T-helper 2 cell treated with Interferon-gamma antibody and Interleukin-4, amounts not matched to agents 5 μg/mL and 100 μg/mL, for 36 hours (primary cell): ENCODE results near the gene CATSPERE.

ENCODE experiments used
- DNase-seq: peaks from one replicate; pipeline ENCODE4 v3.0.0; 2021; ENCODE audit warnings: low spot score
- H3K27ac Mint-ChIP-seq: one replicate; pipeline ENCODE4 v1.8.0; 2021; ENCODE audit warnings: mild to moderate bottlenecking, mixed read lengths
- H3K27me3 Mint-ChIP-seq: one replicate; pipeline ENCODE4 v1.8.0; 2021; ENCODE audit warnings: low read depth, mixed read lengths
- H3K36me3 Mint-ChIP-seq: one replicate; pipeline ENCODE4 v1.8.0; 2021; ENCODE audit warnings: low read depth, mixed read lengths
- H3K4me1 Mint-ChIP-seq: one replicate; pipeline ENCODE4 v1.8.0; 2021; ENCODE audit warnings: low read depth, mixed read lengths
- H3K4me3 Mint-ChIP-seq: one replicate; pipeline ENCODE4 v1.8.0; 2022; ENCODE audit warnings: mild to moderate bottlenecking, moderate library complexity, mixed read lengths
- H3K9me3 Mint-ChIP-seq: one replicate; pipeline ENCODE4 v1.8.0; 2021; ENCODE audit warnings: mixed read lengths

CATSPERE gene

DNA sequence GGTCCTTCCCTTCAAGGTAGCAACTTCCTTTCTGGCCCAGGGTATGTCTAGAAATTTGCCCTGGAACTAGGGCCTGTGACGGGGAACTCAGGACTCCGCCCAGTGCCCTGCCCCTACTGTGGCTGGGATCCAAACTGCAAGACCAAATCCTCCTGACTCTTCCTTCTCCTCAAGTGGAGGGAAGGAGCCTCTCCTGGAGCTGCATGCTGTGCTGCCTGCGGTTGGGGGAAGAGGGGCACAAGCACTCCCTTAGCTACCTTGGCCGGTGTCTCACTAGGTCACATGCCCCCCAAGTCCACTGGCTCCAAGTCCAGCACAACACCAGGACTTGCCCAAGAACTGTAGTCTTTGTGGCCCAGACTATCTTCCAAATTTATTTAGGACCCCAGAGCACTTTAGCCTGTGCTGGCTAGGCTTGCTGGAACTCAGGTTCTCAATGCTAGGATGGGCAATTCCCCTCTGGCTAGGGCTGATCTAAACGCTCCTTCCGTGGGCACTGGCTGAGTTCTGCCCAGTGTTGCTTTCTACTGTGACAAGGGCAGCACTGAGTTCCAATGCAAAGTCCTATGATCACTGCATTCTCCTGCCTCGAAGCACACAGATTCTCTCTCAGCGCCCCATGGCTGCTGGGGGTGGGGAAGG is 21.6 kb upstream of the CATSPERE start:
- peaks cover 24% of the 10 kb centered on the region for H3K4me1 Mint-ChIP-seq
- no peak overlapping the region for H3K4me3 Mint-ChIP-seq
- no peak overlapping the region for H3K27ac Mint-ChIP-seq
- H3K27me3 Mint-ChIP-seq = no peaks in the 10 kb centered on the region
- no peaks in the 10 kb centered on the region for H3K9me3 Mint-ChIP-seq
- peaks cover 22% of the 10 kb centered on the region for H3K36me3 Mint-ChIP-seq
- DNase-seq = no peak

DNA sequence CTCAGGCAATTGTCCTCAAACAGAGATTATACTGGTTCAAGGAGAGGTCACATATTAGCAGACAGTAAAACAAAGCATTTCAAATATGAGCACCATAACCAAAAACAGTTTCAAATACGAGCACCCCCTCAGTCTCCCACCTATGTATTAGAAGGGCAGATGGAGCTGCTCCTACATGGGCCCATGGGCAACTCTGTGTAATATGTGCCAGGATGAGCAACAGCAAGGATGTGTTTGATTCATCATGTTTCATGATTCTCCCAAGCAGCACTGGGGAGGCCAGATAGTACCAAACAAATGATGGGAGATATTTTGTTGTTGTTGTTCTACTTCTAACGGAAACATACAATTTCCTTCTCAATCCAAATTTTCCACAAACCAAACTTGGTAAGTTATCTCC is 18.2 kb upstream of the CATSPERE start:
- H3K4me1 Mint-ChIP-seq = peaks cover 29% of the 10 kb centered on the region
- peaks cover 14% of the 10 kb centered on the region for H3K36me3 Mint-ChIP-seq
- H3K27me3 Mint-ChIP-seq = no peaks in the 10 kb centered on the region
- H3K9me3 Mint-ChIP-seq = no peaks in the 10 kb centered on the region
- no peak overlapping the region for H3K27ac Mint-ChIP-seq
- H3K4me3 Mint-ChIP-seq = no peak overlapping the region
- DNase-seq = no peak

DNA sequence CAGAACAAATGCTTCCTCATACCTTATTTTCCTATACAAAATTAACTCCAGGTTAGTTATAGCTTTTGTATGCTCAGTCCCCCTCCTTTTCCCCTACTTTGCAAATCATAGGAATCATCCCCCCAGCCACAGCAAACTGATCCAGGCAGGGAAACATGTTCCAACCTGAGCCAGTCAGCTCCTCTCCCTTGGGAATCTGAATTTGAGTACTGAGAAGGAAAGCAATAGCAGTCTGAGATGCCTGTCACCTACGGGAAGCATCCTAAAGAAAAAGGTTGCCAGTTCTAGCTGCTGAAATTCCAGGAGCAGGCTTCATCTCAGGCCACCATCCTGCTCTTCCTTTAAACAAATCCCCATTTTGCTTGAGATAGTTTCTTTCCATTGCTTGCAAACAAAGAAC is 16.2 kb upstream of the CATSPERE start:
- Mint-ChIP-seq H3K27ac (no peak overlapping the region), H3K9me3 (no peaks in the 10 kb centered on the region), H3K4me3 (no peak overlapping the region), H3K4me1 (peaks cover 39% of the 10 kb centered on the region), H3K36me3 (peaks cover 27% of the 10 kb centered on the region), H3K27me3 (no peaks in the 10 kb centered on the region)
- DNase-seq = no peak

DNA sequence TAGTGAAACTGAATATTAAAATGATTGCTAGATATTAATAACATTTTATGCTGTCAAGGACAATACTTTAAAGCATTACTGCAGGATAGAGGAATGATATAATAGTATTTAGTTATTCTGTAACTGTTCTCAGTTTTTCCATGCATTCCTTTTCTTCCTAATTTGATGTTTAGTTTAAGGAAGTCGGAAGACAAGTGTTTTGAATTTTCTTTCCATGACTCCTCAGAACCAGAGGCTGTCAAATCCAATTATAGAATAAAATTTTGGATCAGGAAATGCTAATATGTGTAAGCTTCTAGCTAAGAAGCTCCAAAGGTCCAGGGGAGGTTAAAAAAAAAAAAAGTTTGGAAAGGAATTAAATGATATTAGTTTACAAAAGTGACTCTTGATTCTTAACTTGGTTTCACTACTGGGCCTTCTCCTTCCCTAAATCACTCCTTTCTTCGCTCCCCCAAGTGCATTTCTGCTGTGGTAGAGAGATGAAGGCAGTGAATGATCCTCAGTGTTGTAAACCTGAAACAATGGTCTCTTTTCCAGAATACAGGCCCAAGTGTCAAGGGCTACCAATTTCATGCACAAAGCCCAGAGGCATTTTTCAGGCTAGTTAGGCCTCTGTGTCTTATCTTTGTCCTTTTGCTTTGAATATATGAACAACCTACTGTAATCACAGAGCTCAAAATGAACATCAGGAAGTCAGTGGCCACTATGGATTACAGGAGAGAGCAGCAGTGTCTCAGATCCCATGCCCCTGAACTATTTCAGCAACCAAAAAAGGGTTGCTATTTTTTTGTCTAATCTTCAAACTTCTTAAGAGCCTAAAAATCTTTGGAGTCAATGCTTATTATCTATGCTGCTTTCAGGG is 15.5 kb upstream of the CATSPERE start:
- H3K27ac Mint-ChIP-seq = peak overlapping the region; percentile 31
- no peak for DNase-seq
- peaks cover 31% of the 10 kb centered on the region for H3K36me3 Mint-ChIP-seq
- no peaks in the 10 kb centered on the region for H3K9me3 Mint-ChIP-seq
- H3K27me3 Mint-ChIP-seq = no peaks in the 10 kb centered on the region
- H3K4me1 Mint-ChIP-seq = peaks cover 42% of the 10 kb centered on the region
- H3K4me3 Mint-ChIP-seq = no peak overlapping the region

DNA sequence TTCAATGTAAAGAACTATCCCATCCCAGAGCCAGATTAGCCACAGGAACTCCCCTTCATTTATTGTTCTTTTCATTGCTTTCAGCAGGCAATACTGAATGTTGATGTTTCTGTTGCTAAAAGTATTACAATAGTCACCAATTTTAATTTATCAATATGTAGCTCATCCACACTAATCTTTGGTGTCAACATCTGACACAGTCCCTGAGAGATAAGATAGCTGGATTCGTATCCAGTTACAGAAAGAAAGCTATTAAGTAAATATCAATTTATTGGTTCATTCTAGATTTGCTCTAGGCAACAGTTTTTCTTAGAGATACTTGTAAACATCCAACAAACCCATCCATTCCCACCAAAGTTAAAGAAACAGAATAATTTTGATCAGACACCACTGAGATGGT is 14.0 kb upstream of the CATSPERE start:
- Mint-ChIP-seq H3K27ac (no peak overlapping the region), H3K36me3 (peaks cover 34% of the 10 kb centered on the region), H3K4me3 (no peak overlapping the region), H3K9me3 (peaks cover under 1% of the 10 kb centered on the region), H3K4me1 (peaks cover 46% of the 10 kb centered on the region), H3K27me3 (no peaks in the 10 kb centered on the region)
- DNase-seq = no peak

DNA sequence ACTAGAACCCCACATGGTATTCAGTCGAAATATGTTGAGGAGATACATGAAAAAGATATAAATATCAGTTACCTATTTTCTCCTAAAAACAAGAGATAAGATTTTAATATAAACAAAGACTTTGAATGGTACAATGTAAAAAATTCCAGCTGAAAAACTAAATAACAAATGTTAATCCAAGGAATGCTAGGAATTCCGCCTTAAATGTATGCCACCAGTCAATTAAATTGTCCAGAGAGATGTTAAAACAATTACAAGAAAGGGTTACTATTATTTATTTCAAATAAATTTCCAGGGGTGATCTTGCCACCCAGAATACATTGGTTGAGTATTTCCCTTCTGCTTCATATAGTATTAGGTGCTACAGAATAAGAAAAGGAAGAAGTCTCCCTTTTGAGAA is 13.5 kb upstream of the CATSPERE start:
- no peak overlapping the region for H3K4me3 Mint-ChIP-seq
- no peak overlapping the region for H3K27ac Mint-ChIP-seq
- H3K27me3 Mint-ChIP-seq = no peaks in the 10 kb centered on the region

DNA sequence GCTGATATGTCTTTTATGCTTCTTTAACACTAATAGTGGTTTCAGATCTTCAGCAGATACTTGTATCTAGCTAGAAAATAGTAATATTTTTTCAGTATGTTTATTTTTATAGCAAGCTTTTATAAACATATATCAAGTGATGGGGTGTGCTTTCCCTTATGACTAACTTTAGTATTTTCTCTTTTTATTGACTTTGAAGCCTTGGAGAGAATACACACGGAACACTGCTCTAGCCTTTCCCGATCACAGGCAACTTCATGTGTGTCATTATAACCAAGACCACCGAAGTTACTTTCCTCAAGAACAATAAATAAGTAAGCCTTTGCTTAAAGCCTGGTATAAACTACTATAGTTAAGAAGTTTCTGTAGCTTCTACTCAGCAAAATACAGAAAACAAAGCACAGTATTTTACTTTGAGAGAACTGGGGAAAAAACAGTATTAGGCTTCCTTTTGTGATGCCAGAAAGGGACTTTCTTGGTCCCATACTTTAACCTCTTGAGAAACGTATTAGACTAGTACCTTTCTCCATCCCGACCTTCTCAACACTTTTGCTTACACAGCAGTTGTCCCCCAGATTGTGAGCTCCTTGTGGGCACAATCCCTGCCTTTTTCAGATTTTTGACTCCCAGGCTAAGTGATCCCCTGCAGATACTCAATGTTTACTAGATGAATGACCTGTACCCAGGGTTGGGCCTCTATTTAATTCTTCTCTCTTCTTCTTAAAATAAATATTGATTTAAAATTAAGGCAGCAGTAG is 12.6 kb upstream of the CATSPERE start:
- H3K36me3 Mint-ChIP-seq = peaks cover 38% of the 10 kb centered on the region
- H3K4me3 Mint-ChIP-seq = no peak overlapping the region

More for the DNA sequence above, 13.5 kb upstream of the CATSPERE start:
- Mint-ChIP-seq H3K9me3 (peaks cover 4% of the 10 kb centered on the region), H3K36me3 (peaks cover 38% of the 10 kb centered on the region), H3K4me1 (peaks cover 49% of the 10 kb centered on the region)
- no peak for DNase-seq

DNA sequence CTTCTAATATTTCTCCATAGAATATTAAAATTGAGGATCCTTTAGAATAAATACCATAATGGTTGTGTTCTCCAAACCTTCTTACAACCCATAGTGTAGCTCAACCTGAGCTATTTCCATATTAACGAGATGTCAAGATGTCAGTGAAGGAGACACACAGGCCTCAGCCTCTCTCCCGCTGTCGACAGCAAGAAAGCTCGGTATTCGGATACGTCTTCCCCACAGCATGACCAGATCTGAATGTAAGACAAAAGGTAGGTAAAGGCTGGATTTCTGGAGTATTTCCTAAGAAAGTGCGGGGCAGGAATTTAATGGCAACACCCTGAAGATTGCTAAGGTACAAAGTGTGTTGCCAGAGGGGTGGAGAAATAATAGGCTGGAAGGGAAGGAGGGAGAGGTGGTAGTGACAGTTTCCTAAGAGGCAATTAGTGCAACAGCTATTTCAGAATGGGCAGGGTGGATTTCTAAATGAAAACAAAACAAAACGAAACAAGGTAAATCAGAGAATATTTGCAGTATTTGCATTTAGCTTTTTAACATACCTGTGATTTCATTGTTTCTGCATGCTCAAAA is 11.1 kb upstream of the CATSPERE start:
- DNase-seq = no peak
- peak overlapping the region; percentile 97 for H3K4me3 Mint-ChIP-seq

More for the DNA sequence above, 12.6 kb upstream of the CATSPERE start:
- Mint-ChIP-seq H3K9me3 (peaks cover 4% of the 10 kb centered on the region), H3K4me1 (peaks cover 49% of the 10 kb centered on the region), H3K27me3 (no peaks in the 10 kb centered on the region), H3K27ac (no peak overlapping the region)
- no peak for DNase-seq

DNA sequence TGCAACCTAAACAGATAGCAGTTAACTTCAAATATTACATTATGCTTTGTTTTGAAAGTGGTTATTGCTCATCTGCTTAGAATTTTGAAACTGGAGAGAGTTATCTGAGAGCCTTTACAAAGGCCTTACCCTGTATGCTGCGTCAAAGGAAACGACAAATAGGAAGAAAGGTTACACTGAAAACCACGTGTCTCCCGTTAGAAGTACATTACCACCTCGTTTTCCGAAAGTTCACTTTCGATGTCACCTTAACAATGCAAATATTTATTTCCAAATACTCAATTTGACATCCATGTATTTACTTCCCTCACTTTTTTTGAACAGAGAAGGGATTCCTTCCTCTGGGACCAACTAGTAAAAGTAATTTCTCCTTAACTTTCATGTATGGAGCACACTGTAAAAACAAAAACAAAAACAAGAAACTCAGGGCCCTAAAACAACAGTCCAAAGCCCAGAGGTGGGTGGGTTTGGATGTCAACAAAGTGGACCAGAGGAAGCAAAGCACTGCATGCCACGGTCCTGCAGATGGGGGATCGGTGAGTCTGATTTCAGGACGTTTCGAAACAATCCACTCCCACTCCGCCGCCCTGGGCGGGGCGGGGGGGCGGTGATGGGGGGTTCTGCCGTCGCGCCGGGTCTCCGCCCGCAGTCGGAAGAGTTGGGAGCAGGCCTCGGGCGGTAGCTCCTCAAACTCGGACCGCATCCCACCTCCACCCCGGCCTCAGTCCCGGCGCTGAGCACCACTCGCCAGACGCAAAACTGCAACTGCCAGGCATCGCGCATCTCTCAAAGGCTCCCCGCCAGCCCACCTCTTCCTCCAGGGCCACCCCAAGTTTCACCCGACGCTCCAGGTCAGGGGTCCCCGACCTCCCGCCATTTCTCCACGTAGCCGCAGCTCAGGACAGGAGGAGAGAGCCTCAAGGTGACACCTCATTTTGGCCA is 10.2 kb upstream of the CATSPERE start:
- Mint-ChIP-seq H3K4me3 (peak overlapping the region; percentile 97), H3K4me1 (peaks cover 41% of the 10 kb centered on the region), H3K36me3 (peaks cover 35% of the 10 kb centered on the region), H3K9me3 (peaks cover 4% of the 10 kb centered on the region), H3K27ac (peak overlapping the region; percentile 98), H3K27me3 (no peaks in the 10 kb centered on the region)
- DNase-seq = peak; percentile 57

More for the DNA sequence above, 11.1 kb upstream of the CATSPERE start:
- peak overlapping the region; percentile 98 for H3K27ac Mint-ChIP-seq
- H3K36me3 Mint-ChIP-seq = peaks cover 38% of the 10 kb centered on the region
- peaks cover 49% of the 10 kb centered on the region for H3K4me1 Mint-ChIP-seq
- H3K27me3 Mint-ChIP-seq = no peaks in the 10 kb centered on the region
- peaks cover 4% of the 10 kb centered on the region for H3K9me3 Mint-ChIP-seq

DNA sequence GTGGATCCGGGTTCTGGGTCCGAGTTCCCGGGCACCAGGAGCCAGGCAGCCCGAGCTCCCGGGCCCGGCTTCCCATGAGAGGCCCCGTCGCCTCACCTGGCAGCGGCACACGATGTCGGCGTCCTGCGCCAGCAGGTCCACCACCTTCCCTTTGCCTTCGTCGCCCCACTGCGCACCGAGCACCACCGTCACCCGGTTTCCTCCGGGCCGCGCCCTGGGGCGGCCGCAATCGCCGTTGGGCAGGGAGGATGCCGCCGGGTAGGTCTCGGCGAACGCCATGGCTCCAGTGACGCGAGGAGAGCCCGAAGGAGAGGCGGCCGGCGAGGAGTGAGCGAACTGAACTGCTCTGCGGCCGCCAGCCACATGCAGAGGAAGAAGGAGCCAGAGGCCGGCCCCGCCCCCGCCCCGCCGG is 9.5 kb upstream of the CATSPERE start, which contains the start of gene ADSS2:
Gene ADSS2 (minus strand): TSS at position 371 of the 412 bp plus-strand sequence. CDS start 92 bp downstream, at position 279.
- Mint-ChIP-seq H3K27me3 (no peaks in the 10 kb centered on the region), H3K9me3 (peaks cover 4% of the 10 kb centered on the region), H3K27ac (peak within 1 kb of the TSS; percentile 98), H3K4me3 (peak within 1 kb of the TSS; percentile 97), H3K36me3 (peaks cover 33% of the 10 kb centered on the region), H3K4me1 (peaks cover 37% of the 10 kb centered on the region)
- DNase-seq = no peak

DNA sequence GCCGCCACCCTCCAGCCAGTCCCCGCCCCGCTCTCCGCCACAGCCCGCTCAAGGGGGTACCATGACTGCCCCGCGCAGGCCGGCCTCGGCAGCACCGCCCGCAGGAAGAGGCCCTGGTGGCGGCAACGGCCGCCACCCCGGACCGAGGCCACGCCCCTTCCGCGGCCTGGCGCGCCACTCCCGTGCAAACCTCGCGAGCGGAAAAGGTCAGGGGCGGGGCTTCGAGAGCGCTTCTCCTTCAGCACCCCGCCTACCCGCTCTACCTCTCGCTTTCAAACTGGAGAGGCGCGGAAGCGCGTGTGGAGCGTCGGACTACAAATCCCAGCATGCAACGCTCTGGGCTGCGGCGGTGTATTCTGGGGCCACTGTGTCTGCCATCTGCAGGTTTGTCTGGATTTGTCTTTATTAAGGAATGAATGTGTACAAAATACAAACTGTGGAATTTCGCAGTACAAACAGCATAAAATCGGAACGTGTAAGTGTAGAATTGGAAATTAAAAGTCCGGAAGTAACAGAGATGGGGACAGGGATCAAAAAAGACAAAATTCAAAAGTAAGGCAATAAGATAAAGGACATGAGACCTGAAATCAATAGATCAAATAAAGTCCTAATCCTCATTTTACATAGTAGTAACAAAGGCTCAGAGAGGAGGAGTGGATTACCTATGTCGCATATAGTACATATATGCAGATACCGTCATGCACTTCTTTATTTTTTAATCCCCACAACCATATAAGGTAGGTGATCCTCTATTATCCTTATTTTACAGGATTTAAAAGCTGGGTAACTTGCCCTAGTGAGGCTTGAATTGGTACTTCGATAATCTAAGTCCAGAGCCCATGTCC is 8.9 kb upstream of the CATSPERE start:
- no peaks in the 10 kb centered on the region for H3K27me3 Mint-ChIP-seq

DNA sequence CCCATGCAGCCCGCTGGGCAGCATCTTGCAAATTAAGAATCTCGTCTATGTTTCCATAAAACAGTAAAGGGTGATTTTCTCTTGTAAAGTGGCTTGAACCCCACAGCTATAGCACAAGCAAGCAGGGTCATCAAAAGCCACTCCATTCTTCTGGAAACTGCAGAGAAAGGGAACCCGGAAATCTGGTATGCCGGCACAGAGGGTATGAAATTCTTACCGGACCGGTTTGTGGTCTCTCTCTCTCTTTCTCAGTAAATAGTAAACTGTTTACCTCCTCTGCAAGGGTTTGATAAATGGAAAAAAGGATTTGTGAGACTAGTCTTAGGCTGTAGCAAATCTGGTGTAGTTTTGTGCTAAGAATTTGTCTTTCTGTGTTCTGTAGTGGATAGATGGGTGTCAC is 6.7 kb upstream of the CATSPERE start:
- Mint-ChIP-seq H3K36me3 (peaks cover 27% of the 10 kb centered on the region), H3K9me3 (peaks cover 7% of the 10 kb centered on the region), H3K27ac (no peak overlapping the region), H3K4me3 (no peak overlapping the region), H3K4me1 (peaks cover 19% of the 10 kb centered on the region), H3K27me3 (no peaks in the 10 kb centered on the region)
- no peak for DNase-seq

More for the DNA sequence above, 8.9 kb upstream of the CATSPERE start:
- peaks cover 4% of the 10 kb centered on the region for H3K9me3 Mint-ChIP-seq
- peak overlapping the region; percentile 98 for H3K27ac Mint-ChIP-seq
- H3K4me1 Mint-ChIP-seq = peaks cover 34% of the 10 kb centered on the region
- H3K4me3 Mint-ChIP-seq = peak overlapping the region; percentile 97
- H3K36me3 Mint-ChIP-seq = peaks cover 33% of the 10 kb centered on the region
- DNase-seq = peak; percentile 99
